GM21526 (cell line): ENCODE results near the gene ITGA1.
"Not testable (repeated sequence)": the region's sequence is repeated elsewhere in the genome, so short reads cannot be mapped to it uniquely, and the experiment has no call there.

Experiments used
- ATAC-seq: cut with Tn5 transposase; IDR thresholded peaks from one replicate; pipeline ENCODE4 v1.9.1; 2021; ENCODE audit warnings: moderate library complexity; ENCODE audit not compliant: unreplicated experiment, low FRiP score

The ITGA1 gene

DNA sequence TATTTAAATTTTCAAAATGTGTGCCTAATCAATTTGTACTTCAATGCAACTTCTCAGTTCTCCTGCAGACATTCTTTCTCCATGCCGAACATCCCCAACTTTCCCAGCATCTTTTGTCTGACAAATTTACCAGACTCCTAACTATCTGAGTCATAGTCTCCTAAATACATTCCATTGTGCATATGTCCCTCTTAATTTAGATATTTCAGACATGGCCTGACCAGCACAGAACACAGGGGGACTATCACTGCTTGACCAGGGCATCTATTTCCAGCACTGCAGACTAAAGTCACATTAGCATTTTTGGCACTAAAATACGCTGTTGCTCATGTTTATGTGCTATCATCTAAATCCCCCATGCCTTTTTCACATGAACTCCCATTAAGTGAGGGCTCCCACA is 71.9 kb downstream of the ITGA1 start:
- ATAC-seq: no peak

DNA sequence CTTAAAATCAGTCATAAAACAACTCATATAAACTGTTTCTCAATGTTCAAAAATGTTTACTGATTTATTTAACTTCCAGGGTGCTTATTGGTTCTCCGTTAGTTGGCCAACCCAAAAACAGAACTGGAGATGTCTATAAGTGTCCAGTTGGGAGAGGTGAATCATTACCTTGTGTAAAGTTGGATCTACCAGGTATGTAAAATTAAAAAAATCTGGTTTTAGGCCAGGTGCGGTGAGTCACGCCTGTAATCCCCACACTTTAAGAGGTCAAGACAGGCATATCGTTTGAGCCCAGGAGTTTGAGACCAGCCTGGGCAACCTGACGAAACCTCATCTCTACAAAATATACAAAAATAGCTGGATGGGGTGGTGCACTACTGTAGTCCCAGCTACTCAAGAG is 73.7 kb downstream of the ITGA1 start:
- ATAC-seq: no peak

DNA sequence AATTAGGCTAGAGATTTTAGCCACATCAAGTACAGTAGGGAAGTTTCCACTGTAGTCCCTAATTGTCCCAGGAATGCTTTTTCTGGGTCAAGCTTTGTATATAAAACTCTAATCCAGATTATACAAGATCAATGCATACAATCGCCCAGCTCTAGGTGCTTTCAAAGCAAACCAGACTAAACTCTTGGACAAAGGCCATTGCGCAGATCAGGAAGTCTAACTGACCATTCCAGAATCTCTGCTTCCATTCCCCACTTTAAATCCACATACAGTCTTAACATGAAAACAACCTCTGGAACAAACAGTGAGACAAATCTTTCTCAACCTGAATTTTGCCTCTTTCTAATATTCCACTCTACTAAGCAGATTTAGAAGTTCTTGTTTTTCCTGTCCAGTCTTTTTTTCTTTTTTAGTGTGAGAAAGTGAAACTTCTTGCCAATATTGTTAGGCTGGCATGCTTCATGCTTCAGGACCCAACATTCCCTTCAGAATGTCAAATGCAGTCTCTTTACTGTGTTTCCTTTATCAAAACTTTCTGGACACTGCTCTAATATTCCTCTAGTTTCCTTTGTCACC is 76.1 kb downstream of the ITGA1 start:
- ATAC-seq: no peak

DNA sequence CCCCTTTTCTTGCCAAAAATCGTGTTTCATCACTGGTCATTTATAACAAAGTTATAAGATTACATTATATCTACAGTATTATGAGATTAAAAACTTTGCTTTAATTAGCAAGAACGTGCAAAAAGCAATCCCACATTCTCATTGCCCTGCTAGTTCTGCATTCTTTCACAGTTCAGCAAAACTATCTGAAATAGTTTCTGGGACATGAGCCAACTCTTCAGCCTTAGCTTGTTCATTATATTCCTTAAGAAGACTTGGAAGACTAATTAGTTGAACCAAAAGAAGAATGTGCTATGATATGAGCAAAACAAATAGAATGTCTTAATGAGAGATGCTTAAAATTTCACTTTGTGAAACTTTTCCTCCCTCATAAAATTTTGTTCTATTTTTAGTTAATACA is 76.7 kb downstream of the ITGA1 start:
- ATAC-seq: no peak

DNA sequence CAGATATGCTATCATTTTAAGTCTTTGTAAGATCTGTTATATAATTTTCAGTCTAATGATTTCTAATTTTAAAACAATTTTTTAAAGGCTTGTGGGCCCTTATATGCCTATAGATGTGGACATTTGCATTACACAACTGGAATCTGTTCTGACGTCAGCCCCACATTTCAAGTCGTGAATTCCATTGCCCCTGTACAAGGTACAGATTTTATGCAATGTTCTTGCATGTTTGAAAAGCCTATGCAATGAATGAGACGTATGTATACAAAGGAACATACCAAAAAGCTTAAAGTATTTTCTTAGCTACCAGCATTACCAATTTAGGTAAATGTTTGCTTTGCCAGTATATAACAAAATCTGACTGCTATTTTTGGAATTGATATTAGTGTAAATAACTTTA is 77.2 kb downstream of the ITGA1 start:
- ATAC-seq: no peak

DNA sequence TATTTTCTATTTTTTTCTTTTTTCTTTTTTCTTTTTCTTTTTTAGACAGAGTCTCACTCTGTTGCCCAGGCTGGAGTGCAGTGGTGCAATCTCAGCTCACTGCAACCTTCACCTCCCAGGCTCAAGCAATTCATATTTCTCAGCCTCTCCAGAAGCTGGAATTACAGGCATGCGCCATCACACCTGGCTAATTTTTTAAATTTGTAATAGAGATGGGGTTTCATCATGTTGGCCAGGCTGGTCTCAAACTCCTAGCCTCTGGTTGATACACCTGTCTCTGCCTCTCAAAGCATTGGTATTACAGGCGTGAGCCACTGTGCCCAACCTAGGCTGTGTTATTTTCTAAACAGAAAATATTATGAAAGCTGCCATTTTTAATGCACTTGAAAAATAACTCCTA is 78.3 kb downstream of the ITGA1 start:
- not testable (repeated sequence) for ATAC-seq

DNA sequence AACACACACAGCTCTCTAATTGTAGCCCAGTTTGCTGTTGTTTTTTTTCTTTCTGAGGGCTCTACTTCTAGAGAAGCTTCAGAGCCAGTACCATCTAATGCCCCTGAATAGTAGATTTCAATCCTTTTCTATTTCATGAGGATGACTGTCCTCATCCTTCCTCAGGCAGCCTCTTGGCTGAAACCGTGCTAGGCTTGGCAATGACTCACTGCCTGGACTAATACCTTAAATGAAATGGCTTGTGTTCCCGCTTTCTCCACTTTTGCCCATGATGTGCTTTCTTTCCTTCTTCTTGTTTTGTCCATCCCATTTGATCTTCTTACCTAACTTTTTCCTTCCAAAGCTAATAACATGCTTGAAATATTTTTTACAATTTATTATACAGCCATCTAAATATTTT is 80.1 kb downstream of the ITGA1 start:
- no peak for ATAC-seq

DNA sequence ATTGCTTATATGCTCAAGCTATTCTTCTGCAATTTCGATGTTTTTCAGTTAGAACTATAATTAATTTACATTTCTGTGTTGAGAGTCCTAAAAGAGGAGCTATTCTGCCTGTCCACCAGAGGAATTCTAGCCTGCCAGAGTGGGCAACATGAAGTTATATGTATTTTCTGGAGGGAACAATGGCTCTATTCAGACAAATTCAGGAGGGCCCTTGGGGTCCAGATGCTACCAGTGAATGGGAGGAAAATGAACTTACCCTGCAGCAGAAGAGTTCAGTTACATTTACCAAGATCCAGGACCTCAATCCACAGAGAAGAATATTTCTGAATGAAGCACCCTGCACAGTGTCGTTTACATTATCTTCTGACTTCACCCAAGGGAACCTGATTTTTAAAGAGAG is 80.7 kb downstream of the ITGA1 start:
- no peak for ATAC-seq

DNA sequence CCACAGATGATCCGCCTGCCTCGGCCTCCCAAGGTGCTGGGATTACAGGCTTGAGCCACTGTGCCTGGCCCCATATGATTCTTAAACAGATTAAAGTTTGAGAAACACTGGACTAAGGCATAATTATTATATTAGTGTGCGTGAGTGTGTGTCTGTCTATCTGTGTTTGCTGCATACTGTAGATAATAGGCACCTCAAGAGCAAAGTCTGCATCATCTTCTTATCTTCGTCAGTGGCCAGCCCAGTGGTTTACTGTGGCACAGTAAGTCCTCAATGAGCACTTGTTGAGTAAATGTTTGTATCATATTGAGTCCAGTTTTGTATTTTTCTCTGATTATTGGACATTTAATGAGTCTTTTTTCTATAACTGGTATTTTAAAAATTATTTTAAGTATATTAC is 81.7 kb downstream of the ITGA1 start:
- no peak for ATAC-seq

DNA sequence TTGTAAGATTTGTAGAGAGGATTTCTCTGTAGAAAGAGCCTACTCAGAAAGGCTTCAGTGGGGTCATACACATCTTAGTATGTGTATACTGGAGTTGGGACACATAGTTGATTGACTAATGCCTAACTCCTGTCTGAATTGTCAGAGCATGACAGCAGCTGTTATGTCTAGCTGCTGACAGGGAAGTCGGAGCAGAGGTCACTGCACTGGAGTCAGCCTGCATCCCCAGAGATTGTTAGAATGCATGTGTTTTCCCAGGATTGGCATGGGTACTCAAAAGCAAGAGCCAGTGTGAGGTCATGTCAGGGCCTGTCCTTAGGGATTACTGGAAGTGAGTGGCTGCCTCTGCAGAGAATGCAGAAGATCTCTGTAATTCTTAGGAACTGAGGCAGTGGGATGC is 82.7 kb downstream of the ITGA1 start:
- no peak for ATAC-seq

DNA sequence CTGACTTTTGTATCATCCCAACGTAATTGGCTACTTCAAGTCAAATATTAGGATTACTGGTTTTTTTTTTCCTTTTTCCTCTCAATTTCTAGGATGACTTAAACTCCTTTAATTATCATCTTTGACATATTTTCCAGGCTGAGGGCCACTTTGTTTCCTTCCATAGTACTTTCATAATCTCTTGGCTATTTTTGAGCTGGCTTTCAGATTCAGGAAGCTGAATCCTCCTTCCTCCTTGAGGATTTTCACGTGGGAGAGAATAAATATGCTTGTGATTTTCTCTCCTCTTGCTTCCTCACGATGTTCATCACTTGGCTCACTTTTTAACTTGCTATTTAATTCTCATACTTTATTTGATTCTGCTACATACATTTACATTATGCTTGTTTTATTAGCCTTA is 88.1 kb downstream of the ITGA1 start:
- ATAC-seq: no peak

DNA sequence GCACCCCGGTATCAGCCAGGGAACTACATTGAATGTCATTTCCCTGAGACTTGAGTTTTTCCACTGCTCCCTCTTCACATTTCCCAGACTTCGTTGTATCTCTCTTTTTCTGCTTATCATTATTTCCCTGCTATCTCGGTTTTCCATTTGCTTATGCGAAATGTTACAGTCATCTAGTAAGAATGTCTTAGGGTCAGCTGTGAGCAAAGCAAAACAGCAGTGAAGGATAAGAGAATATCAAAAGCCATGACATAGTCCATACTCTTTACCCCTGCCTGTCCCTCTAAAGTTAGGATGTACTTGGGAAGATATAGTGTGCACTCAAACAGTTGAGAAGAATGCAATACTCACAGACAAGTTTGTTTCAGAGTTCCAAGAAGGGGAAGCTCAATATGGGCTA is 88.7 kb downstream of the ITGA1 start:
- no peak for ATAC-seq

DNA sequence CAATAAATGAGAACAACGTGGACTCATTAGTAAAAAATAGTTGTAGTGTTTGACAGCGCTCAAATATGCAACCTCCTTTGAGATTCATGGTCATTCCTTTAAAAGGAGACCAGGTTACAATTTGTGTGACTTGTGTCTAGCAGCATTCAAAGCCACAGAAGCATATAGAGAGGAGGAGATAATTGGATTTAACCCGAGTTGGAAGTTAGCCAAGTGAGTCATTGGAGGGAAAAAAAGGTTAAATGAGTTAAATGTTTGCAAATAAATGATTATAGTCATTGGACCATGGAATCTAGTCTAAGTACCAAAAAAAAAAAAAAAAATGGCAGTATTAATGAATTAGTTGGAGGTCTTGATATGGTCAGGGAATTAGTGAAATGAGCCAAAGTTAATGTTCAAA is 90.9 kb downstream of the ITGA1 start:
- no peak for ATAC-seq

DNA sequence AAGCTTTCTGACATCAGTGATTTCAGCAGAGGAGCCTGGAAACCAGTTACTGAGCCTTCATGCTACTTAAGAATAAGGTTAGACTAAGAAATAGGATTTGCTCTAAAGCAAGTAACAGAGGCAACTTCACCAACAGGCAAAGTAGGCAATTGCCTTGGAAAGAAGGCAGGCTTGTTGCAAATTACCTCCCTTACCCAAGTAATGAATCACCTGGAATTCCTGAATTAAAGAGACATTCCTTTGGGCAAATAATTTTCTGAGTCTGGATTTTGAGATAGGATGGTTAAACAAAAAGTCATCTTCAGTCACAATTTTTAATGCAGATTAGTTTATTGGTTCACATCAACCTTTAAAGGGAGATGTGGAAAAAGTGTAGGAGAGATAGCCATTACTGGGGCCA is 92.8 kb downstream of the ITGA1 start:
- ATAC-seq: no peak

DNA sequence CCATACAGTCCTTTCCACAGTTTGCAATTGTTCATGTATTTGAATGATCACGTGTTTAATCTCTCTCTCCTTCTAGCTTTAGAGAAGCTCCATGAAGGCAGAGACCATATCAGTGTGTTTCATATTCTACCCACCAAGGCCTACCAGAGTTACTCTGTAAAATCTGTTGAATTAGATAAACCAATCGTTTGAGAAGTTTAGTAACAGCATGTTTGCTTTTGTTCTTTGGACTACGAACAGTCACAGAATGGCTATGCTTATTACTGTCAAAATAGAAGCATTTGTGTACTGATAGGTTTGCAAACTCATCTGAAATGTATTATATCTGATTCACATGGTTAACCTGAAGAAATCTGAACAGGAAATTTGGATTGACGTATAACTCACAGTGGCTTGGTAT is 93.8 kb downstream of the ITGA1 start:
- ATAC-seq: no peak

DNA sequence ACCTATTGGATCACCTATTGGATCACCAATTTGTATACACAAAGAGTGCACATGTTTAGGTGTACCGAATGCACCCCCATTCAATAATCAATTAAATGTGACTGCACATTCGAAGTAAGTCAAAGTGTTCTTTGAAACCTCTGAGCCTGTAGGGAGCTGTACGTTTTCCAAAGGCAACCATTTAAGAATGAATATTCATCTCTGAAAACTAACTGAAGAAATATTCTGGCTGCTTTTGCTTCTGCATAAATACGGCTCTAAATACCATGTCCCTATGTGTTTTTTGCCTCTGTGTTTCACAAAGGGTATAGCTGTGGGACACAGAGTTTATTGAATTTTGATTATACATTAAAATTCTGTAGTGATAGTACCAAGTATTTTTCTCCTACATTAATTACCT is 95.4 kb downstream of the ITGA1 start:
- ATAC-seq: no peak

DNA sequence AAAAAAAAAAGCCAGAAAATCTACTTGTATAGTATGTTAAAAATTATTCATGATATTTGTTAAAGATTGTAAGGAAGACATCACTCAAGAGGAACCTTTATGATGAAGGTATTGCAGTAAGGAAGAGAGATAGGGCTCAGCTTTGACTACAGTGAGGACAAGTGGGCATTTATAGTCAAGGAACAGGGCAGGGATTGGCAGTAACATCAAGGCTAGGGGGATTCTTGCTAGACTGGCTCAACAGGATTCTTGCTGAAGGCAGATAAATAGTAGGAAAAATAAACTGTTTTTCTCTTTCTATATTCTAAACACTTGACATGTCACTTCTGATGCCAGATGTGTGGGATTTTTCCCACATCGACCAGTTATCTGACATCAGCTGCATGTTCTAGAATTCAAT is 96.7 kb downstream of the ITGA1 start:
- no peak for ATAC-seq

DNA sequence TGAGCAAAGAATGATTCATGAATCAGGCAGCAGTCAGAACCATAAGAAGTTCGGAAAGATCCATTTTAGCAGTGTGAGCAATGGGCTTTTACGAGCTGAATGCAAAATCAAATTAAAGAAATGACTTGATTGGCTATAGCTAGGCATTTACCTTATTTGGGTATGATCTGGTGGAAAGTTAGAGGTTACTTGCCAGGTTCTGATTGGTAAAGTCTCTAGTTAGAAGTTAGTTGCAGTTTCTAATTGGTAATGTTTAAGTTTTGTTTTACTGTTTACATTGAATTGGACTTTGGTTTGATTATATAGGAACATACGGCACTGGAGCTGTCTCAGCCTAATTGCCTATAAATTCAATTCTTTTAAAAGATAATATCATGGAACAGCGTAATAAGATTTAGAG is 97.9 kb downstream of the ITGA1 start:
- no peak for ATAC-seq

DNA sequence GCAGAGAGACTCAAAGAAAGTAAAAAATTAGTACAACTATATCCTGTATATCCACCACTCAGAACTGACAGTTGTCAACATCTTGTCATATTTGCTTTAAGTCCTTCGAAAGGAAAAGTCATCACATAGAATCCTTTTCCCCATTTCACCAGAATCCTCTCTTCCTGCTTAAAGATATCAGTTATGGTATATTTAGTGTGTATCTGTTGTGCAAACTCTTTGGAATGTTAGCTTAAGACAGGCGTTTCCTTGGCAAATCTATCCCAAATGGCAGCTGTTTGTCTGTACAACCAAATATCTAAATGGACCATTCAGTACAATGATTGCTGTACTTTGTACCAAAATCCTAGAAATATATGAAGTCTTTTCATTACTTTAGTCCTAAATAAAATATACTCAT is 98.5 kb downstream of the ITGA1 start:
- ATAC-seq: no peak

DNA sequence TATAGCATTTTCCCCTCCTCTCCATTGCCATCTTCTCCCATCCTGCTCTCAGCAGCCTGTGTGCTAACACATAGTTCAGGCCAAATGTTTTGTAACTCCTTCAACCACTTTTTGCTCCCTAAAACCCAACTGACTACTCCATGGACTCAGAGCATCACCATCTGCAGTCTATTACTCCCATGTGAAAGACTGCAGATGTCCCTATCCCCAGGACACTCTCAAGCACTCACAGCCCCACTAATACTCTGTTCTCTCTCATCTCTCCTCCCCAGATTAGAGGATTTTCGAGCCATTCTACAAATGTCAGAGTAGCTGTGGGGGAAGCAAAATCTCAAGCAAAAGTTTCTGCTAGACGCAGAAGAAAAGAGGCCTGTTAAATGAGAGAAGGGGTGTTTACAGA is 99.3 kb downstream of the ITGA1 start:
- ATAC-seq: no peak

DNA sequence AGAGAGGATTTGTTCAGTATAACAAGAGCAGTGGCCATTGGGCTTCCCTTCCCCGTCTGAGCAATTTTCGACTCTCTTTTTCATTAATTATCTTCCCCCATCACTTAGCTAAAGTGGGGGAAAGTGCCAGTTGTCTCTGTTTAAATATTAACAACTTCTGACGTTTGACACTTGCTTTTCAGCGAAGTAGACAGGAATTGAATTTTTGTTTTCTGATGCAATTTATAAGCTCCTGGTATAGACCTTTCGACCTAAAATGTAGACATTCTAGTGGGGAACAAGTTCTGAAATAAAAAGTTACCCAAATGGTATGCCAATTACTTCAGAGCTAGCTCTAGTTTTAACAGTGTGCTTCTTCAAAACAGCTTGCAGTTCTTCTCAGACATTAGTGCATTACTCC is 100.6 kb downstream of the ITGA1 start:
- ATAC-seq: no peak

DNA sequence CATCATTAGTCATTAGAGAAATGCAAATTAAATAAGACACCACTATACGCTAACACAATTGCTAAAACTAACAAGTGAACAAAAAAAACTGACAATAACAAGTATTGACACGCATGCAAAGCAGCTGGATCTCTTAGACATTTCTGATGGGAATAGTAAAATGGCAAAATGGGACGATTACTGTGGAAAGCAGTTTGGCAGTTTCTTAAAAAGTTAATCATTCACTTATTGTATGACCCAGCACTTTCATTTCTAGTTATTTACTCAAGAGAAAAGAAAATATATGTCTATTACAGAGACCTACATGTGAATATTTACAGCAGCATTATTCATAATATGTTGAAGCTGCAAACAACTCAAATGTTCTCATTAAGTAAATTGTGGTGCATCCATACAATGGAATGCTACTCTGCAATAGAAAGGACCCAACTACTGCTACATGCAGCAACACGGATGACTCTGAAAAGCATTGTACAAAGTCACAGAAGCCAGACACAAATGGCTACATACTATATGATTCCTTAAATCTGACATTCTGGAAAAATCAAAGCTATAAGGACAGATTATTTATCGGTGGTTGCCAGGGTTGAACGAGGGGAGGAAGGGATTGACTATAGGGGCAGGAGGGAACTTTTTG is 104.6 kb downstream of the ITGA1 start:
- no peak for ATAC-seq

DNA sequence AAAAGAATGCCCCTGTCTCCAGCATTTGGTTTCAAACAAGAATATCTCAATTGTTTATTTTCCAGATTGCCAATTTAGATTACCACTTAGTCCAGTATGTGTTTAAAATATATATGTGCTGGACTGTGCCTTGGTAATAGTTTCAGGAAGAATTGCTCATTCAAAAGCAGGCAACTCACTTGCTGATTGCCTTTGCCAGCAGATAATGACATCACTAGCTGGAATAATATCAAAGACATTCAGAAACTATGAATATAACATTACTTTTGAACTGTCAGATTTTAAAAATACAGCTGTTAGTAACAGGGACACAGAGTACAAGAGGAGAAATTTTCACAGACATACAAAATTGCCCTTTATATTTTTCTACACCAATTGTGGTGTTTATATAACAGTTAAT is 105.4 kb downstream of the ITGA1 start:
- no peak for ATAC-seq
